GM12878 (cell line): ENCODE results near the gene THOC5. TPM values are rescaled to one million over a fixed set of nuclear protein-coding genes. Genes with fewer than 3 reads are reported as not detected.

ENCODE experiments used
- SIN3A ChIP-seq: IDR thresholded peaks from 2 replicates; pipeline ENCODE4 v1.6.1; 2012; ENCODE audit warnings: low read depth, low read length, improper control_type of control experiment
- ZNF687 ChIP-seq: fragments of 450-650 bp; IDR thresholded peaks from 2 replicates; pipeline ENCODE4 v1.6.1; 2017; ENCODE audit warnings: mild to moderate bottlenecking, moderate library complexity
- polyA plus RNA-seq, 11 experiments: library from polyadenylated mRNA; depleted of rRNA in 4 of 11; unstranded in 6 of 11; stranded (reverse) in 5 of 11; fragments of >200 nt; fragmentation: Nextera tagmentation in 4 of 11; fragmentation: Illumina TruSeq in 1 of 11; extraction: Ambion mirVana in 4 of 11; extraction: Trizol in 1 of 11; gene quantifications; 1 replicate in 1 of 11; 2 replicates in 10 of 11; pipeline versions ENCODE4 v1.2.1 to v1.2.3, GENCODE V29; 2011 to 2016; ENCODE audit warnings: inconsistent platforms in 2 of 11, missing spikeins in 2 of 11, low read depth in 1 of 11
- total RNA-seq, 4 experiments: library from RNA; depleted of rRNA in 3 of 4; stranded (reverse); fragments of >200 nt in 3 of 4; fragmentation: Illumina TruSeq in 1 of 4; extraction: Trizol in 1 of 4; gene quantifications; 2 replicates each; pipeline versions ENCODE4 v1.2.1 to v1.2.3, GENCODE V29; 2013 to 2021
- TF ChIP-seq, protein P1 (sequence below): fragments of 150-350 bp; IDR thresholded peaks from 2 replicates; pipeline ENCODE4 v1.6.1; 2016; ENCODE audit warnings: low read depth, low read length

Gene THOC5
- total and polyA plus RNA-seq, 10 of the 15 experiments (the other 5 are each of a cell fraction or from before 2014, with no cell fraction given), result 20.9 to 44.9 (median 31.4) TPM

DNA sequence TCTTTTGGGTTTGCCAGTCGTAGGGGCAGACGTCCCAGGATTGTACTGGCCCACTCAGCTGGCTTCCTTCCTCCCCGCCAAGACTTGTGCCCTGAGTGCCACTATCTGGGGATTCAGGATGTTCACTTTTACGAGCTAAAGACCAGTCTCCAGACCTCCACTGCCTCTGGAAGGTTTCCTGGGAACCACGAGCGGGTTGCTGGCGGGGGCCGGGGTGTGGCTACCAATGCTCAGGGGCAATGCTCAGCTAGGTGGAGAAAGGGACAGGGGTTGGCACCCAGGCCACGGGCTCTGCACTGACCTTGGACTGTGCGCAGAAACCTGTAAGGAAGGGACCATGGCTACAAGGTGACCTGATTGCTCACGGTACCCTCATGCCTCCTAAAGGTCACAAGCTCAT is 71.3 kb downstream of the THOC5 start (continued):
- TF ChIP-seq, protein P1, sequence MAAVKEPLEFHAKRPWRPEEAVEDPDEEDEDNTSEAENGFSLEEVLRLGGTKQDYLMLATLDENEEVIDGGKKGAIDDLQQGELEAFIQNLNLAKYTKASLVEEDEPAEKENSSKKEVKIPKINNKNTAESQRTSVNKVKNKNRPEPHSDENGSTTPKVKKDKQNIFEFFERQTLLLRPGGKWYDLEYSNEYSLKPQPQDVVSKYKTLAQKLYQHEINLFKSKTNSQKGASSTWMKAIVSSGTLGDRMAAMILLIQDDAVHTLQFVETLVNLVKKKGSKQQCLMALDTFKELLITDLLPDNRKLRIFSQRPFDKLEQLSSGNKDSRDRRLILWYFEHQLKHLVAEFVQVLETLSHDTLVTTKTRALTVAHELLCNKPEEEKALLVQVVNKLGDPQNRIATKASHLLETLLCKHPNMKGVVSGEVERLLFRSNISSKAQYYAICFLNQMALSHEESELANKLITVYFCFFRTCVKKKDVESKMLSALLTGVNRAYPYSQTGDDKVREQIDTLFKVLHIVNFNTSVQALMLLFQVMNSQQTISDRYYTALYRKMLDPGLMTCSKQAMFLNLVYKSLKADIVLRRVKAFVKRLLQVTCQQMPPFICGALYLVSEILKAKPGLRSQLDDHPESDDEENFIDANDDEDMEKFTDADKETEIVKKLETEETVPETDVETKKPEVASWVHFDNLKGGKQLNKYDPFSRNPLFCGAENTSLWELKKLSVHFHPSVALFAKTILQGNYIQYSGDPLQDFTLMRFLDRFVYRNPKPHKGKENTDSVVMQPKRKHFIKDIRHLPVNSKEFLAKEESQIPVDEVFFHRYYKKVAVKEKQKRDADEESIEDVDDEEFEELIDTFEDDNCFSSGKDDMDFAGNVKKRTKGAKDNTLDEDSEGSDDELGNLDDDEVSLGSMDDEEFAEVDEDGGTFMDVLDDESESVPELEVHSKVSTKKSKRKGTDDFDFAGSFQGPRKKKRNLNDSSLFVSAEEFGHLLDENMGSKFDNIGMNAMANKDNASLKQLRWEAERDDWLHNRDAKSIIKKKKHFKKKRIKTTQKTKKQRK, result no peak
- TF ChIP-seq ZNF687 (no peak), SIN3A (no peak)
- TF ChIP-seq, all 136 proteins: peak for 0
